Measurements from ENCODE around the gene CEP250. TPM values are rescaled to one million over a fixed set of nuclear protein-coding genes. Genes with fewer than 3 reads are reported as not detected.

The CEP250 gene
- polyA plus RNA-seq, 1 donor (not counting 4 experiments of a cell fraction or from before 2014, with no cell fraction given): 8.1 TPM

DNA sequence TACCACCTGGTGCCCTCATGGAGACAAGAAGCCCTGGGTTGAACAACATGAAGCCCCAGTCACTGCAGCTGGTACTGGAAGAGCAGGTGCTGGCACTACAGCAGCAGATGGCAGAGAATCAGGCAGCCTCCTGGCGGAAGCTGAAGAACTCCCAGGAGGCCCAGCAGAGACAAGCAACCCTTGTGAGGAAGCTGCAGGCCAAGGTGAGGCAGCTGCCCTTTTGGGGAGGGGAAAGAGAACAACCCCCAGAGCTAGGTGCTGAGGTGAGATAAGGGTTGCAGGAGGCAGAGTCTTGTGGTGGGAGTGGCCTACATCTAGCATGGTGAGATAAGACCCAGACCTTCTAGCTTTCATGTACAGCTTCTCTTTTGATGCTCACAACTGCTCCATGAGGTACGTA, 7.0 kb downstream of the CEP250 start:
- no peak for FAIRE-seq
- H3K4me1 ChIP-seq (ENCODE audit: control insufficient read depth, extremely low read depth, insufficient read depth, low read length): no peaks in the 10 kb centered on the region
- H2AFZ ChIP-seq (ENCODE audit: control insufficient read depth, low read length): no peak overlapping the region
- H3K27ac ChIP-seq (ENCODE audit: control insufficient read depth, insufficient read depth, low read length): no peak overlapping the region
- no peaks in the 10 kb centered on the region for H3K27me3 ChIP-seq (ENCODE audit: control insufficient read depth, extremely low read depth, insufficient read depth, low read length)
- DNase-seq (ENCODE audit: low read depth, low spot score): no peak
- no peak overlapping the region for H3K4me2 ChIP-seq (ENCODE audit: control insufficient read depth, extremely low read depth, insufficient read depth, low read depth, low read length)
- H3K9ac ChIP-seq (ENCODE audit: control insufficient read depth, extremely low read depth, insufficient read depth, low read length): no peak overlapping the region
- dilution Hi-C loops (cut with MboI; ENCODE audit: extremely low pct_ligation_motif_present, low sequenced_read_pairs): no loop called here
- TF ChIP-seq, protein P1, sequence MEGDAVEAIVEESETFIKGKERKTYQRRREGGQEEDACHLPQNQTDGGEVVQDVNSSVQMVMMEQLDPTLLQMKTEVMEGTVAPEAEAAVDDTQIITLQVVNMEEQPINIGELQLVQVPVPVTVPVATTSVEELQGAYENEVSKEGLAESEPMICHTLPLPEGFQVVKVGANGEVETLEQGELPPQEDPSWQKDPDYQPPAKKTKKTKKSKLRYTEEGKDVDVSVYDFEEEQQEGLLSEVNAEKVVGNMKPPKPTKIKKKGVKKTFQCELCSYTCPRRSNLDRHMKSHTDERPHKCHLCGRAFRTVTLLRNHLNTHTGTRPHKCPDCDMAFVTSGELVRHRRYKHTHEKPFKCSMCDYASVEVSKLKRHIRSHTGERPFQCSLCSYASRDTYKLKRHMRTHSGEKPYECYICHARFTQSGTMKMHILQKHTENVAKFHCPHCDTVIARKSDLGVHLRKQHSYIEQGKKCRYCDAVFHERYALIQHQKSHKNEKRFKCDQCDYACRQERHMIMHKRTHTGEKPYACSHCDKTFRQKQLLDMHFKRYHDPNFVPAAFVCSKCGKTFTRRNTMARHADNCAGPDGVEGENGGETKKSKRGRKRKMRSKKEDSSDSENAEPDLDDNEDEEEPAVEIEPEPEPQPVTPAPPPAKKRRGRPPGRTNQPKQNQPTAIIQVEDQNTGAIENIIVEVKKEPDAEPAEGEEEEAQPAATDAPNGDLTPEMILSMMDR (optimal IDR thresholded peaks at IDR 0.05 in 1 of 3, IDR thresholded peaks at IDR 0.05 in 1 of 3, conservative IDR thresholded peaks at IDR 0.05 in 1 of 3; ENCODE audit: extremely low read depth in 1 of 3, insufficient read depth in 2 of 3, low read length in 3 of 3): no peak
- no peak for TF ChIP-seq EZH2 (IDR thresholded peaks at IDR 0.05; ENCODE audit: low read length)
- no peaks in the 10 kb centered on the region for H3K9me1 ChIP-seq (ENCODE audit: control insufficient read depth, extremely low read depth, insufficient read depth, low read length)
- no peak overlapping the region for H3K4me3 ChIP-seq (ENCODE audit: control insufficient read depth in 2 of 3, extremely low read depth in 1 of 3, insufficient read depth in 2 of 3, low read depth in 1 of 3, low read length in 3 of 3)
- peaks cover 4% of the 10 kb centered on the region for H3K79me2 ChIP-seq (ENCODE audit: control insufficient read depth, insufficient read depth, low read length)
- H3K36me3 ChIP-seq (ENCODE audit: control insufficient read depth in 2 of 2, extremely low read depth in 1 of 2, insufficient read depth in 2 of 2, low read length in 2 of 2): peaks cover 19 to 39% of the 10 kb centered on the region in 2 experiments
- H3K9me3 ChIP-seq (ENCODE audit: control insufficient read depth, low read depth, low read length): no peaks in the 10 kb centered on the region
- H4K20me1 ChIP-seq (ENCODE audit: control insufficient read depth, extremely low read depth, insufficient read depth, low read length): no peaks in the 10 kb centered on the region

DNA sequence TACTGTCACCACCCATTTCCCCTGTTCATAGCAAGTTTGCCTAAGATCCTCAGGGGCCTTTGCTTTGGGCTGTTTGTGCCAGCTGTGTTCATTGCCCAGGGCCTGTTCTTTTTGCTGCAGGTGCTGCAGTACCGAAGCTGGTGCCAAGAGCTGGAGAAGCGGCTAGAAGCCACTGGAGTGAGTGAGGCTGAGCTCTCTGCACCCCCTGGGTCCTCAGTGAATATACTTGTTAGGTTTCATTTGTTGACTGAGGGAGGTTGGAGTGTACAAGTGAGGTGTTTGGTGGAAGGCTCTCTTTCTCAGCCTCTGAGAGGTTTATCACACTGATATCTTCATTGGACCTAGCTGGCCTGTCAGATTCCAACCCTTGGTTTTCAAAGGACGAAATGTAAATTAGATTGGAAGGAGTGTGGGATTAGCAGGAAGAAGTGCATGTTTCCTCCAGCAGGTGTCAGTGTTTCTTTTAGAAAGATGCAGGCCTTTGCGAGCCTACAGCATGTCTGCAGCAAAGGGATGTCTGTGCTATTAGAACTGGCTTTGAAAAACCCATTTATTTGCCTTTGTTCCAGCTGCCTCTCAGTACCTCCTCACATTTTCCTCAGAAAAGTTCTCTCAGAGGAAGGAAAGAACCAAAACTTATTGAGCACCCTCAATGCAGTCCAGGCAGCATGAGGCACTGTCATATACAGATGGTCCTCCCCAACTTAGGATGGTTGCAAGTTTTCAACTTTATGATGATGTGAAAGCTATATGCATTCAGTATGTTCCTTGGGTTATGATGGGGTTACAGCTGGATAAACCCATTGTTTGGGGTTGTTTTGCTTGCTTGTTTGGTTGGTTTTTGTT, 8.3 kb downstream of the CEP250 start:
- peak; percentile 56 for FAIRE-seq
- H3K79me2 ChIP-seq (ENCODE audit: control insufficient read depth, insufficient read depth, low read length): no peaks in the 10 kb centered on the region
- H3K4me2 ChIP-seq (ENCODE audit: control insufficient read depth, extremely low read depth, insufficient read depth, low read depth, low read length): no peak overlapping the region
- no peak for TF ChIP-seq EZH2 (IDR thresholded peaks at IDR 0.05; ENCODE audit: low read length)
- TF ChIP-seq, protein P1 (optimal IDR thresholded peaks at IDR 0.05 in 1 of 3, IDR thresholded peaks at IDR 0.05 in 1 of 3, conservative IDR thresholded peaks at IDR 0.05 in 1 of 3; ENCODE audit: extremely low read depth in 1 of 3, insufficient read depth in 2 of 3, low read length in 3 of 3): peak; percentile 74 to 84 (median 78)
- DNase-seq (ENCODE audit: low read depth, low spot score): no peak
- dilution Hi-C loops (cut with MboI; ENCODE audit: extremely low pct_ligation_motif_present, low sequenced_read_pairs): no loop called here
- H2AFZ ChIP-seq (ENCODE audit: control insufficient read depth, low read length): no peak overlapping the region
- no peaks in the 10 kb centered on the region for H3K4me1 ChIP-seq (ENCODE audit: control insufficient read depth, extremely low read depth, insufficient read depth, low read length)
- no peaks in the 10 kb centered on the region for H3K9me3 ChIP-seq (ENCODE audit: control insufficient read depth, low read depth, low read length)
- H3K27me3 ChIP-seq (ENCODE audit: control insufficient read depth, extremely low read depth, insufficient read depth, low read length): no peaks in the 10 kb centered on the region
- H3K9ac ChIP-seq (ENCODE audit: control insufficient read depth, extremely low read depth, insufficient read depth, low read length): no peak overlapping the region
- no peaks in the 10 kb centered on the region for H3K9me1 ChIP-seq (ENCODE audit: control insufficient read depth, extremely low read depth, insufficient read depth, low read length)
- no peaks in the 10 kb centered on the region for H4K20me1 ChIP-seq (ENCODE audit: control insufficient read depth, extremely low read depth, insufficient read depth, low read length)
- H3K4me3 ChIP-seq (ENCODE audit: control insufficient read depth in 2 of 3, extremely low read depth in 1 of 3, insufficient read depth in 2 of 3, low read depth in 1 of 3, low read length in 3 of 3): no peak overlapping the region
- peaks cover 22 to 39% of the 10 kb centered on the region in 2 experiments for H3K36me3 ChIP-seq (ENCODE audit: control insufficient read depth in 2 of 2, extremely low read depth in 1 of 2, insufficient read depth in 2 of 2, low read length in 2 of 2)
- H3K27ac ChIP-seq (ENCODE audit: control insufficient read depth, insufficient read depth, low read length): no peak overlapping the region
